SK-N-SH treated with all-trans-retinoic acid at 6 μM for 48 hours (cell line): ENCODE results near the gene CACNA1G.

Experiments used
- ARNTL ChIP-seq: fragments of 450-650 bp; formaldehyde crosslinking; IDR thresholded peaks from 2 replicates; pipeline ENCODE4 v1.5.0; 2020; ENCODE audit warnings: low read depth, mild to moderate bottlenecking, moderate library complexity, borderline replicate concordance
- CSDC2 ChIP-seq: fragments of 250-450 bp; sonication (Bioruptor Pico); IDR thresholded peaks from 2 replicates; pipeline ENCODE4 v1.5.0; 2020; ENCODE audit warnings: mild to moderate bottlenecking, moderate library complexity
- ESRRG ChIP-seq: fragments of 250-450 bp; sonication (Bioruptor Pico); IDR thresholded peaks from 2 replicates; pipeline ENCODE4 v1.6.1; 2021; ENCODE audit warnings: mild to moderate bottlenecking
- ISL1 ChIP-seq: fragments of 250-450 bp; sonication (Bioruptor Pico); IDR thresholded peaks from 2 replicates; pipeline ENCODE4 v2.1.2; 2022; ENCODE audit warnings: mild to moderate bottlenecking, moderate library complexity
- OSR1 ChIP-seq: fragments of 250-450 bp; sonication (Bioruptor Pico); IDR thresholded peaks from 2 replicates; pipeline ENCODE4 v1.8.0; 2022; ENCODE audit warnings: moderate library complexity, mild to moderate bottlenecking, inconsistent platforms
- ZFP30 ChIP-seq: fragments of 450-650 bp; formaldehyde crosslinking; IDR thresholded peaks from 2 replicates; pipeline ENCODE4 v1.5.0; 2022; ENCODE audit warnings: mild to moderate bottlenecking, moderate library complexity
- ZNF8 ChIP-seq: fragments of 450-650 bp; formaldehyde crosslinking; IDR thresholded peaks from 2 replicates; pipeline ENCODE4 v1.5.0; 2020; ENCODE audit warnings: mild to moderate bottlenecking, moderate library complexity
- TF ChIP-seq, protein P1 (sequence below): fragments of 250-450 bp; sonication (Bioruptor Pico); IDR thresholded peaks from 2 replicates; pipeline ENCODE4 v1.8.0; 2021; ENCODE audit warnings: low read depth, mild to moderate bottlenecking, moderate library complexity, borderline replicate concordance
- TF ChIP-seq, protein P2 (sequence below): fragments of 250-450 bp; sonication (Bioruptor Pico); IDR thresholded peaks from 2 replicates; pipeline ENCODE4 v1.5.1; 2020; ENCODE audit warnings: low read depth, mild to moderate bottlenecking, moderate library complexity
- TF ChIP-seq, protein P3 (sequence below): fragments of 250-450 bp; sonication (Bioruptor Pico); IDR thresholded peaks from 2 replicates; pipeline ENCODE4 v1.5.0; 2020; ENCODE audit warnings: mild to moderate bottlenecking, moderate library complexity
- TF ChIP-seq, protein P4 (sequence below): fragments of 250-450 bp; sonication (Bioruptor Pico); IDR thresholded peaks from 2 replicates; pipeline ENCODE4 v1.8.0; 2020; ENCODE audit warnings: mild to moderate bottlenecking, moderate library complexity, borderline replicate concordance
- TF ChIP-seq, protein P5 (sequence below): fragments of 250-450 bp; sonication (Bioruptor Pico); IDR thresholded peaks from 2 replicates; pipeline ENCODE4 v1.5.1; 2021; ENCODE audit warnings: mild to moderate bottlenecking, moderate library complexity

DNA sequence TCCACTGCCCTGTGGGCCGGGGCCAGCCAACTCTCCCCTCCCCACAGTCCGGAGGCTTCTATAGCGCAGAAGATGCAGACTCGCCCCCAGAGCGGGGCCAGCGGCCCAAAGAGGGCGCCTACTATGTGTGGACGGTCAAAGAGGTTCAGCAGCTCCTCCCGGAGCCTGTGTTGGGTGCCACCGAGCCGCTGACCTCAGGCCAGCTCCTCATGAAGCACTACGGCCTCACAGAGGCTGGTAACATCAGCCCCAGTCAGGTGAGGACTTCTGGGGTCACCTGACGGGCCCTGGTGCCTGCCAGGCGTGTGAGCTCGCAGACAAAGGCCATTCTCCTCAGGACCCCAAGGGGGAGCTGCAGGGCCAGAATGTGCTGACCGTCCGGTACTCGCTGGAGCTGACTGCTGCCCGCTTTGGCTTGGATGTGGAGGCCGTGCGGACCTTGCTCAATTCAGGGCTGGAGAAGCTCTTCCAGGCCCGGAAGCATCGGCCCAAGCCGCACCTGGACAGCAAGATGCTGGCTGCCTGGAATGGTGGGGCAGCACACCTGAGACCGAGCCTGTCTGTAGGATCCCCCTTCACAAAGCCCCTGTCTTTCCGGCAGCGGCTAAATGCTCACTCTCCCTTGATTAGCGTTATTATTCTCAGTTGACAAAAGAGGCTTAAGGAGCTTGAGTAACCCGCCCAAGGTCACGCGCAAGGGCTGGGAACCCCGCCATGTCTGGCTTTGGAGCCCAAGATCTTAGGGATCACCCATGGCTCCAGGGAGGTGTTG, 9.7 kb upstream of the CACNA1G start:
- TF ChIP-seq ISL1 (CRISPR knock-in tag) (no peak), ZFP30 (CRISPR knock-in tag) (no peak), OSR1 (no peak), ARNTL (no peak), ESRRG (CRISPR knock-in tag) (no peak), ZNF8 (CRISPR knock-in tag) (no peak), CSDC2 (CRISPR knock-in tag) (no peak)
- TF ChIP-seq, protein P1, sequence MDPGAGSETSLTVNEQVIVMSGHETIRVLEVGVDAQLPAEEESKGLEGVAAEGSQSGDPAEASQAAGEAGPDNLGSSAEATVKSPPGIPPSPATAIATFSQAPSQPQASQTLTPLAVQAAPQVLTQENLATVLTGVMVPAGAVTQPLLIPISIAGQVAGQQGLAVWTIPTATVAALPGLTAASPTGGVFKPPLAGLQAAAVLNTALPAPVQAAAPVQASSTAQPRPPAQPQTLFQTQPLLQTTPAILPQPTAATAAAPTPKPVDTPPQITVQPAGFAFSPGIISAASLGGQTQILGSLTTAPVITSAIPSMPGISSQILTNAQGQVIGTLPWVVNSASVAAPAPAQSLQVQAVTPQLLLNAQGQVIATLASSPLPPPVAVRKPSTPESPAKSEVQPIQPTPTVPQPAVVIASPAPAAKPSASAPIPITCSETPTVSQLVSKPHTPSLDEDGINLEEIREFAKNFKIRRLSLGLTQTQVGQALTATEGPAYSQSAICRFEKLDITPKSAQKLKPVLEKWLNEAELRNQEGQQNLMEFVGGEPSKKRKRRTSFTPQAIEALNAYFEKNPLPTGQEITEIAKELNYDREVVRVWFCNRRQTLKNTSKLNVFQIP (CRISPR knock-in tag): no peak
- TF ChIP-seq, protein P2, sequence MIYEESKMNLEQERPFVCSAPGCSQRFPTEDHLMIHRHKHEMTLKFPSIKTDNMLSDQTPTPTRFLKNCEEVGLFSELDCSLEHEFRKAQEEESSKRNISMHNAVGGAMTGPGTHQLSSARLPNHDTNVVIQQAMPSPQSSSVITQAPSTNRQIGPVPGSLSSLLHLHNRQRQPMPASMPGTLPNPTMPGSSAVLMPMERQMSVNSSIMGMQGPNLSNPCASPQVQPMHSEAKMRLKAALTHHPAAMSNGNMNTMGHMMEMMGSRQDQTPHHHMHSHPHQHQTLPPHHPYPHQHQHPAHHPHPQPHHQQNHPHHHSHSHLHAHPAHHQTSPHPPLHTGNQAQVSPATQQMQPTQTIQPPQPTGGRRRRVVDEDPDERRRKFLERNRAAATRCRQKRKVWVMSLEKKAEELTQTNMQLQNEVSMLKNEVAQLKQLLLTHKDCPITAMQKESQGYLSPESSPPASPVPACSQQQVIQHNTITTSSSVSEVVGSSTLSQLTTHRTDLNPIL (CRISPR knock-in tag): no peak
- TF ChIP-seq, protein P3, sequence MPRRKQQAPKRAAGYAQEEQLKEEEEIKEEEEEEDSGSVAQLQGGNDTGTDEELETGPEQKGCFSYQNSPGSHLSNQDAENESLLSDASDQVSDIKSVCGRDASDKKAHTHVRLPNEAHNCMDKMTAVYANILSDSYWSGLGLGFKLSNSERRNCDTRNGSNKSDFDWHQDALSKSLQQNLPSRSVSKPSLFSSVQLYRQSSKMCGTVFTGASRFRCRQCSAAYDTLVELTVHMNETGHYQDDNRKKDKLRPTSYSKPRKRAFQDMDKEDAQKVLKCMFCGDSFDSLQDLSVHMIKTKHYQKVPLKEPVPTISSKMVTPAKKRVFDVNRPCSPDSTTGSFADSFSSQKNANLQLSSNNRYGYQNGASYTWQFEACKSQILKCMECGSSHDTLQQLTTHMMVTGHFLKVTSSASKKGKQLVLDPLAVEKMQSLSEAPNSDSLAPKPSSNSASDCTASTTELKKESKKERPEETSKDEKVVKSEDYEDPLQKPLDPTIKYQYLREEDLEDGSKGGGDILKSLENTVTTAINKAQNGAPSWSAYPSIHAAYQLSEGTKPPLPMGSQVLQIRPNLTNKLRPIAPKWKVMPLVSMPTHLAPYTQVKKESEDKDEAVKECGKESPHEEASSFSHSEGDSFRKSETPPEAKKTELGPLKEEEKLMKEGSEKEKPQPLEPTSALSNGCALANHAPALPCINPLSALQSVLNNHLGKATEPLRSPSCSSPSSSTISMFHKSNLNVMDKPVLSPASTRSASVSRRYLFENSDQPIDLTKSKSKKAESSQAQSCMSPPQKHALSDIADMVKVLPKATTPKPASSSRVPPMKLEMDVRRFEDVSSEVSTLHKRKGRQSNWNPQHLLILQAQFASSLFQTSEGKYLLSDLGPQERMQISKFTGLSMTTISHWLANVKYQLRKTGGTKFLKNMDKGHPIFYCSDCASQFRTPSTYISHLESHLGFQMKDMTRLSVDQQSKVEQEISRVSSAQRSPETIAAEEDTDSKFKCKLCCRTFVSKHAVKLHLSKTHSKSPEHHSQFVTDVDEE: no peak
- TF ChIP-seq, protein P4, sequence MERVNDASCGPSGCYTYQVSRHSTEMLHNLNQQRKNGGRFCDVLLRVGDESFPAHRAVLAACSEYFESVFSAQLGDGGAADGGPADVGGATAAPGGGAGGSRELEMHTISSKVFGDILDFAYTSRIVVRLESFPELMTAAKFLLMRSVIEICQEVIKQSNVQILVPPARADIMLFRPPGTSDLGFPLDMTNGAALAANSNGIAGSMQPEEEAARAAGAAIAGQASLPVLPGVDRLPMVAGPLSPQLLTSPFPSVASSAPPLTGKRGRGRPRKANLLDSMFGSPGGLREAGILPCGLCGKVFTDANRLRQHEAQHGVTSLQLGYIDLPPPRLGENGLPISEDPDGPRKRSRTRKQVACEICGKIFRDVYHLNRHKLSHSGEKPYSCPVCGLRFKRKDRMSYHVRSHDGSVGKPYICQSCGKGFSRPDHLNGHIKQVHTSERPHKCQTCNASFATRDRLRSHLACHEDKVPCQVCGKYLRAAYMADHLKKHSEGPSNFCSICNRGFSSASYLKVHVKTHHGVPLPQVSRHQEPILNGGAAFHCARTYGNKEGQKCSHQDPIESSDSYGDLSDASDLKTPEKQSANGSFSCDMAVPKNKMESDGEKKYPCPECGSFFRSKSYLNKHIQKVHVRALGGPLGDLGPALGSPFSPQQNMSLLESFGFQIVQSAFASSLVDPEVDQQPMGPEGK (CRISPR knock-in tag): no peak
- TF ChIP-seq, protein P5, sequence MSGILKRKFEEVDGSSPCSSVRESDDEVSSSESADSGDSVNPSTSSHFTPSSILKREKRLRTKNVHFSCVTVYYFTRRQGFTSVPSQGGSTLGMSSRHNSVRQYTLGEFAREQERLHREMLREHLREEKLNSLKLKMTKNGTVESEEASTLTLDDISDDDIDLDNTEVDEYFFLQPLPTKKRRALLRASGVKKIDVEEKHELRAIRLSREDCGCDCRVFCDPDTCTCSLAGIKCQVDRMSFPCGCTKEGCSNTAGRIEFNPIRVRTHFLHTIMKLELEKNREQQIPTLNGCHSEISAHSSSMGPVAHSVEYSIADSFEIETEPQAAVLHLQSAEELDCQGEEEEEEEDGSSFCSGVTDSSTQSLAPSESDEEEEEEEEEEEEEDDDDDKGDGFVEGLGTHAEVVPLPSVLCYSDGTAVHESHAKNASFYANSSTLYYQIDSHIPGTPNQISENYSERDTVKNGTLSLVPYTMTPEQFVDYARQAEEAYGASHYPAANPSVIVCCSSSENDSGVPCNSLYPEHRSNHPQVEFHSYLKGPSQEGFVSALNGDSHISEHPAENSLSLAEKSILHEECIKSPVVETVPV (CRISPR knock-in tag): no peak
